ENCODE data around the gene NRXN2.
A peak's percentile ranks its signal among the peaks of the same experiment; 100 is the strongest.

The NRXN2 gene

DNA sequence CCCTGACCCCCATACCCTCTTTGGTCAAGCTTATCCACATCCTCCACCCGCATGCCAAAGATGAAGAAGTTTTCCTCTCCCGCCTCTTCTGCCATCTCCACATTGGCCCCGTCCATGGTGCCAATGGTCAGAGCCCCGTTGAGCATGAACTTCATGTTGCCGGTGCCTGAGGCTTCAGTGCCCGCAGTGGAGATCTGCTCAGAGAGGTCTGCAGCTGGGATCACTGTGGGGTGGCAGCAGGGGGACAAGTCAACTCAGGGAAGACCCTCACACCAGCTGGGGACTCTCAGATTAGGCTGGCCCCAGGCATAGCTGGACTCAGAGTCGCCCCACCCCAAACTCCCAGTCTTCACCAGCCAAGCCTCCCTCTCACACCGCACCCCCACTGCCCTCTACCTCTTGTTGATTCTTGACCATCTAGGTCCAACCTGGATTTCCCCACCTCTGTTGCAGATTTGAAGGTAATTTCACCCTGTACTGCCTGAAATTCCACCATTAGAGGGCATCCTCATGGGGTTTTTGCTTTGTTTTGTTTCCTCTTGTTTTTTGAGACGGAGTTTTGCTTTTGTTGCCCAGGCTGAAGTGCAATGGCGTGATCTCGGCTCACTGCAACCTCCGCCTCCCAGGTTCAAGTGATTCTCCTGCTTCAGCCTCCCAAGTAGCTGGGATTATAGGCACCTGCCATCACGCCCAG, 27.5 kb upstream of the NRXN2 start:
- 93% methylated on average over 12 of the region's 13 CpGs for WGBS
- no peak overlapping the region for H3K27ac ChIP-seq (ENCODE audit: low read depth, low read length)
- no peak overlapping the region for H3K9ac ChIP-seq (ENCODE audit: low read depth, low read length)
- H3K4me1 ChIP-seq (ENCODE audit: insufficient read depth, low read length) = no peaks in the 10 kb centered on the region
- H3K4me3 ChIP-seq (ENCODE audit: low read length) = no peak overlapping the region
- H3K36me3 ChIP-seq (ENCODE audit: insufficient read depth, low read length) = no peaks in the 10 kb centered on the region
- no peaks in the 10 kb centered on the region for H3K27me3 ChIP-seq (ENCODE audit: insufficient read depth, low read length)
- no peaks in the 10 kb centered on the region for H3K9me3 ChIP-seq (ENCODE audit: insufficient read depth, low read depth, low read length)

DNA sequence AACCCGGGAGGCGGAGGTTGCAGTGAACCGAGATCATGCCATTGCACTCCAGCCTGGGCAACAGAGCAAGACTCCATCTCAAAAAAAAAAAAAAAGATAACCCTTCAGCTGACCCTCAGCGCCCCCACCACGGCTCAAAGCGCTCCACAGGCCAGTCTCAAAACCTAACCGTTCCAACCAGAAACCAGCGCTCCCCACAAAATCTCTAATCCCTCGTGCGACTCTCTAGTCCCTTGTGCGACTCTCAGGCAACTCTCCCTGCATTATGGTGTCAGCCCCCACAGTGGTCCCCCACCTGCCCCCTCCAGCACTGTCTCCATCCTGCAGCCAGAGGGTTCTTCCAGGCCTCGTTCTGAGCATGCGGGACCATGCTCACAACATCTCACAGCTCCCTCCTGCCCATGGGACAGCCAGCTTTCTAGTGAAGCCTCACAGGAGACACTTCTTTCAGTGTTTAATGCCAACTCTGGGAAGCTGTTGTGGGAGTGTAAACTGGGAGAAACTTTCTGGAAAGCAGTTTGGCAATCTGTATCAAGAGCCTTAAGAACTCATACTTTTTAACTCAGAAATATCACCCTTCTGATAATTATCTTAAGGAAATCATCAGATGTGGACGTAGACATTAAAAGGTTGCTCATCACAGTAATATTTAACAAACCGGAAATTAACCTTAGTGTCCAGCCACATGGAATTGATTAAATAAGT, 25.1 kb upstream of the NRXN2 start:
- no peaks in the 10 kb centered on the region for H3K9me3 ChIP-seq (ENCODE audit: insufficient read depth, low read depth, low read length)
- no peak overlapping the region for H3K4me3 ChIP-seq (ENCODE audit: low read length)
- peaks cover 18% of the 10 kb centered on the region for H3K27me3 ChIP-seq (ENCODE audit: insufficient read depth, low read length)
- no peaks in the 10 kb centered on the region for H3K36me3 ChIP-seq (ENCODE audit: insufficient read depth, low read length)
- H3K4me1 ChIP-seq (ENCODE audit: insufficient read depth, low read length) = no peaks in the 10 kb centered on the region
- 87% methylated on average over 14 of the region's 15 CpGs for WGBS
- H3K9ac ChIP-seq (ENCODE audit: low read depth, low read length) = no peak overlapping the region
- H3K27ac ChIP-seq (ENCODE audit: low read depth, low read length) = no peak overlapping the region

DNA sequence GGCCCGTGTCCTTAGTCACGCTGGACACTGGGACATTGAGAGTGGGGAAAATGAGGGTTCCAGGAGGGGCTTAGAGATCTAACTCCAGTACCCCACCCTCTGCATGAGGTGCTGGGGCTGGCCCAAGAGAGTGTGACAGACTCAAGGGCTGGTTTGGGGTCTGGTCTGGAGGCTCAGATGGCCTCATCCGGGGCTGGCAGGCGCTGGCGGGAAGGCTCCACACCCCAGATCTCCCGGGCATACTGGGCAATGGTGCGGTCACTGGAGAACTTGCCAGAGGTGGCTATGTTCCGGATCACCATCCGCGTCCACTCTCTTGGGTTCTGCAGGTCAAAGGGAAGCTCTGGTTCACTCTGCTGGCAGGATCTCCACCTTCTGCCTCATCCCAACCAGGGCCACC, 23.5 kb upstream of the NRXN2 start:
- no peak overlapping the region for H3K27ac ChIP-seq (ENCODE audit: low read depth, low read length)
- no peaks in the 10 kb centered on the region for H3K9me3 ChIP-seq (ENCODE audit: insufficient read depth, low read depth, low read length)
- H3K36me3 ChIP-seq (ENCODE audit: insufficient read depth, low read length) = no peaks in the 10 kb centered on the region
- peaks cover 34% of the 10 kb centered on the region for H3K27me3 ChIP-seq (ENCODE audit: insufficient read depth, low read length)
- H3K4me3 ChIP-seq (ENCODE audit: low read length) = peak overlapping the region; percentile 70; the same call in 1 of the 2 replicates
- no peak overlapping the region for H3K9ac ChIP-seq (ENCODE audit: low read depth, low read length)
- peaks cover 2% of the 10 kb centered on the region; the same call in 1 of the 2 replicates for H3K4me1 ChIP-seq (ENCODE audit: insufficient read depth, low read length)
- WGBS = 86% methylated on average over 10 of the region's 10 CpGs

DNA sequence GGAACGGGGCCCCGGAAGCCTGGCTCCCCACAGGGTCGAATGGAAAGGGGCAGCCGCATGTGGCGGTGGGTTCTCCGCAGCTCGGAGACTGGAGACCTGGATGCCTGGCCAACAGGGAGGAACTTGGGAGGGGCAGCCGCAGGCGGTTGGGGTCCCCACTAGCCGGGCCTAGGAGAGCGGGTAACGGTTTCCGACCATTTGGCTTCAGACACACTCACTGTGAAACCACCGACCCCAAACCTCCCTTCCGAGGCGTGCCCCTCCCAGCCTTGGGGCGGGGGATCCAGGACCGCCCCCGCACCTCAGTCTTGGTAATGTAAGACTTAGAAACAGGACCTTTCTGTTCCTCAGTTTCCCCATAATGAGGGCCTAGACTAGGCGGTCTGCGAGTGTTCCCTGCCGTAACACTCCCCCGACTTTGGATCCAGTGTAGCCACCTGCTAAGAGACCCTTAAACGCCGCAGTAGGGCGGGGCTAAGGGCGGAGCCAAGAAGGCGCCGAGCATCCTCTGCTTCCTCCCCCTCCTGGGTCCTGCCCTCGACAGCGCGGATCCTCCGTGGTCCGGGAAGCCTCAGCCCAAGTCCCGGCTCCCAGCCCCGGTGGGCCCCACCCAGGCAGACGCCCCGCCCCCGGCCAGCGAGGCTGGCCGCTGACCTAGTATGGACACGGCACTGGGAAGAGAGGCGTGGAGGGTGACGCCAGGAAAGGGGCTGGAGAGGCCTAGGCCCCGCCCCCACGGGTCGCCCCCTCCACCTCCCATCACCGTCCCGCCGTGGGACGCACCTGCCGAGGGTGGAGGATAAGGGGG, 22.7 kb upstream of the NRXN2 start:
- H3K27me3 ChIP-seq (ENCODE audit: insufficient read depth, low read length) = peaks cover 41% of the 10 kb centered on the region
- H3K4me3 ChIP-seq (ENCODE audit: low read length) = peak overlapping the region; percentile 70
- H3K4me1 ChIP-seq (ENCODE audit: insufficient read depth, low read length) = peaks cover 8% of the 10 kb centered on the region; the same call in 1 of the 2 replicates
- H3K9ac ChIP-seq (ENCODE audit: low read depth, low read length) = peak overlapping the region; percentile 11; the same call in 1 of the 2 replicates
- H3K27ac ChIP-seq (ENCODE audit: low read depth, low read length) = peak overlapping the region; percentile 55; the same call in 1 of the 2 replicates
- H3K9me3 ChIP-seq (ENCODE audit: insufficient read depth, low read depth, low read length) = no peaks in the 10 kb centered on the region
- under 1% methylated on average over 42 of the region's 52 CpGs for WGBS
- no peaks in the 10 kb centered on the region for H3K36me3 ChIP-seq (ENCODE audit: insufficient read depth, low read length)

DNA sequence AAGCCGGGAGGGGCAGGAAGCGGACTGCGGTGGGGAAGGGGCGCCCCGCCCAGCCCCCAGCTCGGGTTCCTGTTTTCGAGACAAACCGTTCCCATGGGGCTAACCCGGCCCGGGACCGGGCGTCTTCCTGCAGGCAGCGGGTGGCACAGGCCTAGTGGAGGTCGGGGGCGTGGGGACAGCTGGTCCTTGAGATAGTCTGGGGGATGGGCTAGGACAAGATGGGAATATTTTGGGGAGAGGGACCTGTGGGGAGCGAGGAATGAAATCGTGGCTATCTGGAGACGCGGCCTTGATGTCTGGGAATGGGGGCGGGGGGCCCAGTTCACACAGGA, 22.2 kb upstream of the NRXN2 start:
- H3K27me3 ChIP-seq (ENCODE audit: insufficient read depth, low read length) = peaks cover 47% of the 10 kb centered on the region
- H3K4me1 ChIP-seq (ENCODE audit: insufficient read depth, low read length) = peaks cover 8% of the 10 kb centered on the region; the same call in 1 of the 2 replicates
- H3K9me3 ChIP-seq (ENCODE audit: insufficient read depth, low read depth, low read length) = no peaks in the 10 kb centered on the region
- H3K9ac ChIP-seq (ENCODE audit: low read depth, low read length) = peak overlapping the region; percentile 11; the same call in 1 of the 2 replicates
- peak overlapping the region; percentile 70 for H3K4me3 ChIP-seq (ENCODE audit: low read length)
- peak overlapping the region; percentile 55; the same call in 1 of the 2 replicates for H3K27ac ChIP-seq (ENCODE audit: low read depth, low read length)
- WGBS = 1% methylated on average over 20 of the region's 20 CpGs
- no peaks in the 10 kb centered on the region for H3K36me3 ChIP-seq (ENCODE audit: insufficient read depth, low read length)

DNA sequence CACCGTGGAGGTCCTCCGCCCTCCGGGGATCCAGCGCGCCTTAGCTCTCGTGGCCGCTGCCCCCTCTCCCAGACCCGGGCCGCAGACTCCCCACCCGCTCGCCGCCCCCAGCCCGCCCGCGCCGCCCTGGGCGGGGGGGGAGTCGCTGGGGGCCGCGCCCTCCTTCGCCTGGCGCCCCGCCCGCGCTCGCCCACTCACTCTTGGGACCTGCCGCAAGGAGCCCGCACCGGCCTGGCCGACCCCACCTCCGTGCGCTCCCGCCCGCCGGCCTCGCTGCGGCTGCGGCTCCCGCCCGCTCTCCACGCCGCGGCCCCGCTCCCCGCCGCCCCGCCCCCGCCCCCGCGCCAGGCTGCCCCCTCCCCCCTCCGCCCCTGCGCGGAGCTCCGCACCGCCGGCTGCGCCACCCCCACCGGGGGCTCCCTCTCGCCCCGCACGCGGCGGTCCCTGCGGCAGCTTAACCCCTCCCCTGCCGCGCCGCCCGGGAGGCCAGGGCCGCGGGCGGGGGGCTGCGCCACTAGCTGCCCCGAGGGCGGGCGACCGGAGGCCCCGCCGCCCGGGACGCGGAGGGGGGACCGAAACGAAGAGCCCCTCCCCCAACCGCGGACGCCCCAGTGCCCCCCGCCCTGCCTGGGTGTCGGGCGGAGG, 21.7 kb upstream of the NRXN2 start:
- H3K4me3 ChIP-seq (ENCODE audit: low read length) = peak overlapping the region; percentile 70
- H3K27ac ChIP-seq (ENCODE audit: low read depth, low read length) = no peak overlapping the region; the same call in 1 of the 2 replicates
- under 1% methylated on average over 76 of the region's 89 CpGs for WGBS
- H3K9ac ChIP-seq (ENCODE audit: low read depth, low read length) = no peak overlapping the region
- H3K27me3 ChIP-seq (ENCODE audit: insufficient read depth, low read length) = peaks cover 51% of the 10 kb centered on the region
- no peaks in the 10 kb centered on the region for H3K9me3 ChIP-seq (ENCODE audit: insufficient read depth, low read depth, low read length)
- H3K4me1 ChIP-seq (ENCODE audit: insufficient read depth, low read length) = peaks cover 8% of the 10 kb centered on the region; the same call in 1 of the 2 replicates
- no peaks in the 10 kb centered on the region for H3K36me3 ChIP-seq (ENCODE audit: insufficient read depth, low read length)

DNA sequence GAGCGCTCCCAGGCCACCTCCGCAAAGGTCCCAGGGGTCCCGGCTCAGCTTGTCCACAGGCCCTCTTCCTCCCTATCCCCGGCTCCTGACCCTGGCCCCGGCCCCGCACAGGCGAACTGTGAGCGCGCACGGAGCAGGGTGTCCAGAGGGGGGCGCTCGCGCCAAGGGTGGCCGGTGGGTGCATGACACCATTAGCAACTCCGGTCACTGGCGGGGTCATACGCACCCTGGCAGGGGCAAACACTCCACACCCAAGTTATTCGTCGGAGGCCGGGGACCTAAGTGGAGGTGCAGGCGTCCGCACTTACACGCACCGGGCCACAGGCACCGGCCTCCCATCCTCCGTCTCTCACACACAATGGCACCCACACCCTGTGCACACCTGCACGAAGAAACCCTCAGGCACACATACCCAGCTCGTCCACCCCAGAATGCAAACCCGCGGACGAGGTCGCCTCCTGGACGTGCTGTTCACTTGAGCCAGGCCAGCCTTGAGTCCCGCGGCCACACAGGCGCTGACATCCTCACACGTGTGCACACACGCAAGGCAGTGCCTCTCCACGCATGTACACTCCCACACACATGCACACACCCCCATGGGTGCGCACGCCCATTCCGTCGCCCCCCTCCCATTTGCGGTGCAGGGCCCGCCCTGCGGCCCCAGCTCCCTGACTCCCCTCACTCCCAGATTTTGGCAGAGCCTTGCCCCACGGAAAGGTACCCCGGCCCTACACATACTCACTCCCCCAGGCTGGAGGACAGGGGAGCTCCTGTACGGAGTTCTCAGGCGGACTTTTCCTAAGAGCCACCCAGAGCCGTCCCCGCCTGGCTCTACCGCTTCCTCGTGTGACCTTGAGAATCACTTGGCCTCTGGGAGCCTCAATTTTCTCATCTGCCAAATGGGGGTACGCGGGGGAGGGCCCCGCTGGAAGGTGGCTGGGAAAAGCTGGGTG, 20.9 kb upstream of the NRXN2 start, which contains the start of gene RASGRP2:
Gene RASGRP2, minus strand, starts transcription at position 552 of the 953 bp plus-strand sequence. CDS start 1,276 bp downstream, outside the sequence.
- H3K4me1 ChIP-seq (ENCODE audit: insufficient read depth, low read length) = peaks cover 16% of the 10 kb centered on the region; the same call in 1 of the 2 replicates
- no peak within 1 kb of the TSS for H3K9ac ChIP-seq (ENCODE audit: low read depth, low read length)
- no peak within 1 kb of the TSS; the same call in 1 of the 2 replicates for H3K27ac ChIP-seq (ENCODE audit: low read depth, low read length)
- peak within 1 kb of the TSS; percentile 70 for H3K4me3 ChIP-seq (ENCODE audit: low read length)
- H3K27me3 ChIP-seq (ENCODE audit: insufficient read depth, low read length) = peaks cover 54% of the 10 kb centered on the region
- H3K9me3 ChIP-seq (ENCODE audit: insufficient read depth, low read depth, low read length) = no peaks in the 10 kb centered on the region
- 5% methylated on average over 57 of the region's 57 CpGs for WGBS
- H3K36me3 ChIP-seq (ENCODE audit: insufficient read depth, low read length) = no peaks in the 10 kb centered on the region

DNA sequence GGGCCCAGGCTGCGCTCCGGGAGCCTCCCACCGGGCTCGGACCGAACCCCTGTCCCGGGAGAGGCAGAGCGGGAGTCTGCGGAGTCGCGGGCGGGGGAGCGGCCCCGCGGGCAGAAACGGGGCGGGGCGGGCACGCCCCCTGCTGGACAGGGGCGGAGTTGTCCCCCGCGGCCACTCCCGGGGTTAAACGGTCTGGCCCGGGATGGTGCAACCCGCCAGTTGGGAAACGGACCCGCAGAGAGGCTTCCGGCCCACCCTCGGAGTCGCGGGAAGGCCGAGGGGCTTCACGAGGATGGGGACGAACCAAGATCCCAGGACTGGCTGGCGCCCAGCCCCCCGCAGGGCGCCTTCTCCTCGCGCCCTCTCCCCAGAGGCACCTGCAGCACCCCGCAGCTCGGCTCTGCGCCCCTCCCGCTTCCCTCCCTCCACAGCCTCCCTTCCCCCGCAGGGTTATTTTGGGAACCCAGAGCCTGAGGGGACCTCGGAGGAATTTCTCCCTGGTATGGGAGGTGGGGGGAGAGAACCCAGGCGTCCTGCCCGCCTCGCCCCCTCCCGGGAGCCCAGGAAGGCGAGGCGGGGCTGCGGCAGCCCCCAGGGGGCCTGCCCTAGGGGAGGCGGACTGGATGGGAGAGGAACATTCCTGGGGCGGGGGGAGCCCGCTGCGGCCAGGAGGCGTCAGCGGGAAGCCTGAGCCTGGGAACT, 20.0 kb upstream of the NRXN2 start:
- H3K27me3 ChIP-seq (ENCODE audit: insufficient read depth, low read length) = peaks cover 54% of the 10 kb centered on the region
- 2% methylated on average over 58 of the region's 58 CpGs for WGBS
- no peaks in the 10 kb centered on the region for H3K9me3 ChIP-seq (ENCODE audit: insufficient read depth, low read depth, low read length)
- peak overlapping the region; percentile 70 for H3K4me3 ChIP-seq (ENCODE audit: low read length)
- no peak overlapping the region for H3K27ac ChIP-seq (ENCODE audit: low read depth, low read length)
- no peaks in the 10 kb centered on the region for H3K36me3 ChIP-seq (ENCODE audit: insufficient read depth, low read length)
- H3K9ac ChIP-seq (ENCODE audit: low read depth, low read length) = no peak overlapping the region
- H3K4me1 ChIP-seq (ENCODE audit: insufficient read depth, low read length) = peaks cover 16% of the 10 kb centered on the region; the same call in 1 of the 2 replicates

DNA sequence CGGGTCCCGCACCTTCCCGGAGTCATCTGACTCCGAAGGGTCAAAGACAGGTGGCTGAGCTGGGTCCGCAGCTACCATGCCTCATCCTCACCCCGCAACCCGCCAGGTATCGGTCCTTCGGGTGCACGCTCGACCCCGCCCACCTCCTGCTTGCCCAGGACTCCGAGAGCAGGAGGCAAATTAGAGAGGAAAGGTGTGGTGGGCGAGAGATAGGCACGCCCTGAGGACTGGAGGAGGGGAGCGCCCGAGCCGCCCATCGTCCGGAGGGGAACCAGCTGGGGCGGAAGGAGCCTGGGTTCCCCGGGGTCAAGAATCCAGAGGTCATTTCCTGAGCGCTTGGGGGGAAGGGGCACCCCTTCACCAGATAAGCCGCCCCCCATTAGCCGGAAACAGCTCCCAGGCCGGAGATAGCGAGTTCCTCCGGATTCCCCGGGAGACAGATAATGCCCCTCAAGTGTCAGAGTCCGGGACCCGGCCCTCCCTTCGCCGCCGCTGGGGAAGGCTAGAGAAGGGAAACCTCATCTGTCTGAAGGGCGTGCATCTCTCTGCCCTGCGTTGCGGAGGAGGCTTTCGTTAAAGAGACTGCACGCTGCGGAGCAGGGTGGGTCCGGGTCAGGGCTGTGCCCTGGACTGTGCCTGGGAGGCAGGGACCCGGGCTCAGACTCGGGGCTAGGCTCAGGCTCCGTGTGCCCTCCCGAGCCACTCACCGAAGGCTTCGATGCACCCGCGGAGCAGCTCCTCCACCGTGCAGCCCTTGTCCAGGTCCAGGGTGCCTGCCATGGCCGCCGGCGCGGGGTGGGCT, 19.3 kb upstream of the NRXN2 start:
- no peak overlapping the region for H3K27ac ChIP-seq (ENCODE audit: low read depth, low read length)
- H3K4me3 ChIP-seq (ENCODE audit: low read length) = peak overlapping the region; percentile 70
- WGBS = 5% methylated on average over 54 of the region's 54 CpGs
- H3K36me3 ChIP-seq (ENCODE audit: insufficient read depth, low read length) = no peaks in the 10 kb centered on the region
- no peak overlapping the region for H3K9ac ChIP-seq (ENCODE audit: low read depth, low read length)
- peaks cover 54% of the 10 kb centered on the region for H3K27me3 ChIP-seq (ENCODE audit: insufficient read depth, low read length)
- H3K4me1 ChIP-seq (ENCODE audit: insufficient read depth, low read length) = peaks cover 16% of the 10 kb centered on the region; the same call in 1 of the 2 replicates
- H3K9me3 ChIP-seq (ENCODE audit: insufficient read depth, low read depth, low read length) = no peaks in the 10 kb centered on the region
